ENCODE results near the gene IKBKG. TPM values are rescaled to one million over a fixed set of nuclear protein-coding genes. Genes with fewer than 3 reads are reported as not detected.
A peak's percentile ranks its signal among the peaks of the same experiment; 100 is the strongest.

IKBKG gene
- total RNA-seq, 1 donor, result 18.5 TPM

GRCh38 chrX:154540897-154541535, 6.4 kb upstream of the IKBKG start:
- H3K27ac ChIP-seq (ENCODE audit: low read depth, low read length), result peak overlapping the region; percentile 92
- peaks cover 33% of the 10 kb centered on the region for H3K79me2 ChIP-seq (ENCODE audit: insufficient read depth, low read length)
- no peaks in the 10 kb centered on the region for H3K27me3 ChIP-seq (ENCODE audit: insufficient read depth, low read length)
- H3K4me2 ChIP-seq (ENCODE audit: insufficient read depth, low read length), result peak overlapping the region; percentile 26
- peaks cover 8% of the 10 kb centered on the region for H3K36me3 ChIP-seq (ENCODE audit: insufficient read depth, low read length)
- H3K9me3 ChIP-seq (ENCODE audit: low read depth, low read length), result no peaks in the 10 kb centered on the region
- DNase-seq (ENCODE audit: insufficient read length, low spot score, missing footprints), result peak; percentile 75
- TF ChIP-seq CTCF (IDR thresholded peaks at IDR 0.05; ENCODE audit: extremely low read depth, low read depth, low read length), result no peak
- H3K4me1 ChIP-seq (ENCODE audit: insufficient read depth, low read length), result peaks cover 35% of the 10 kb centered on the region
- H2AFZ ChIP-seq (ENCODE audit: low read length), result no peak overlapping the region
- no peaks in the 10 kb centered on the region for H4K20me1 ChIP-seq (ENCODE audit: insufficient read depth, low read length)
- H3K4me3 ChIP-seq (ENCODE audit: insufficient read depth, low read length), result no peak overlapping the region

GRCh38 chrX:154541589-154541895, 5.9 kb upstream of the IKBKG start:
- no peaks in the 10 kb centered on the region for H4K20me1 ChIP-seq (ENCODE audit: insufficient read depth, low read length)
- H3K27ac ChIP-seq (ENCODE audit: low read depth, low read length), result peak overlapping the region; percentile 92
- H3K27me3 ChIP-seq (ENCODE audit: insufficient read depth, low read length), result no peaks in the 10 kb centered on the region
- H2AFZ ChIP-seq (ENCODE audit: low read length), result no peak overlapping the region
- TF ChIP-seq CTCF (IDR thresholded peaks at IDR 0.05; ENCODE audit: extremely low read depth, low read depth, low read length), result no peak
- DNase-seq (ENCODE audit: insufficient read length, low spot score, missing footprints), result no peak
- H3K36me3 ChIP-seq (ENCODE audit: insufficient read depth, low read length), result peaks cover 8% of the 10 kb centered on the region
- peaks cover 37% of the 10 kb centered on the region for H3K4me1 ChIP-seq (ENCODE audit: insufficient read depth, low read length)
- H3K79me2 ChIP-seq (ENCODE audit: insufficient read depth, low read length), result peaks cover 36% of the 10 kb centered on the region
- H3K4me3 ChIP-seq (ENCODE audit: insufficient read depth, low read length), result no peak overlapping the region
- H3K4me2 ChIP-seq (ENCODE audit: insufficient read depth, low read length), result peak overlapping the region; percentile 26
- no peaks in the 10 kb centered on the region for H3K9me3 ChIP-seq (ENCODE audit: low read depth, low read length)

GRCh38 chrX:154541896-154542722, 5.3 kb upstream of the IKBKG start:
- Histone ChIP-seq H3K9me3 (ENCODE audit: low read depth, low read length) (no peaks in the 10 kb centered on the region), H3K27ac (ENCODE audit: low read depth, low read length) (peak overlapping the region; percentile 92), H3K4me2 (ENCODE audit: insufficient read depth, low read length) (peak overlapping the region; percentile 56), H3K27me3 (ENCODE audit: insufficient read depth, low read length) (no peaks in the 10 kb centered on the region), H3K4me3 (ENCODE audit: insufficient read depth, low read length) (no peak overlapping the region), H2AFZ (ENCODE audit: low read length) (no peak overlapping the region), H3K36me3 (ENCODE audit: insufficient read depth, low read length) (peaks cover 8% of the 10 kb centered on the region), H3K4me1 (ENCODE audit: insufficient read depth, low read length) (peaks cover 37% of the 10 kb centered on the region), H4K20me1 (ENCODE audit: insufficient read depth, low read length) (no peaks in the 10 kb centered on the region), H3K79me2 (ENCODE audit: insufficient read depth, low read length) (peaks cover 37% of the 10 kb centered on the region)
- no peak for TF ChIP-seq CTCF (IDR thresholded peaks at IDR 0.05; ENCODE audit: extremely low read depth, low read depth, low read length)
- DNase-seq (ENCODE audit: insufficient read length, low spot score, missing footprints), result peak; percentile 98

- Histone ChIP-seq H3K27me3 (ENCODE audit: insufficient read depth, low read length) (no peaks in the 10 kb centered on the region), H3K4me1 (ENCODE audit: insufficient read depth, low read length) (peaks cover 37% of the 10 kb centered on the region), H3K9me3 (ENCODE audit: low read depth, low read length) (no peaks in the 10 kb centered on the region), H3K4me2 (ENCODE audit: insufficient read depth, low read length) (peak overlapping the region; percentile 56), H2AFZ (ENCODE audit: low read length) (no peak overlapping the region), H3K36me3 (ENCODE audit: insufficient read depth, low read length) (peaks cover 8% of the 10 kb centered on the region), H4K20me1 (ENCODE audit: insufficient read depth, low read length) (peaks cover 2% of the 10 kb centered on the region), H3K79me2 (ENCODE audit: insufficient read depth, low read length) (peaks cover 34% of the 10 kb centered on the region), H3K4me3 (ENCODE audit: insufficient read depth, low read length) (peak overlapping the region; percentile 10), H3K27ac (ENCODE audit: low read depth, low read length) (peak overlapping the region; percentile 92)
- peak; percentile 82 for DNase-seq (ENCODE audit: insufficient read length, low spot score, missing footprints)
- TF ChIP-seq CTCF (IDR thresholded peaks at IDR 0.05; ENCODE audit: extremely low read depth, low read depth, low read length), result no peak
Measured at GRCh38 chrX:154542723-154543424, 4.5 kb upstream of the IKBKG start.

Data from osteoblast (primary cell).